ENCODE data around the gene LSS.
"Not testable (repeated sequence)": the region's sequence is repeated elsewhere in the genome, so short reads cannot be mapped to it uniquely, and the experiment has no call there.

- not testable (repeated sequence) for TF ChIP-seq CTCF (IDR thresholded peaks at IDR 0.05; ENCODE audit: poor library complexity, severe bottlenecking); TAF1 (IDR thresholded peaks at IDR 0.05; ENCODE audit: low read depth); EZH2 (IDR thresholded peaks at IDR 0.05; ENCODE audit: borderline replicate concordance, insufficient read depth, low read length, poor library complexity, severe bottlenecking); REST (IDR thresholded peaks at IDR 0.05; ENCODE audit: borderline replicate concordance); POLR2AphosphoS5 (IDR thresholded peaks at IDR 0.05)
Measured at GRCh38 chr21:46223661-46224060, 4.9 kb downstream of the LSS start.

Data from neural cell (in vitro differentiated cells).